ENCODE measurements around the gene HHATL.

Gene HHATL

GRCh38 chr3:42688487-42689420, 13.8 kb downstream of the HHATL start:
- TF ChIP-seq ARNT (IDR thresholded peaks at IDR 0.05) (no peak), ZNF384 (IDR thresholded peaks at IDR 0.05) (no peak), HDGF (IDR thresholded peaks at IDR 0.05; ENCODE audit: borderline replicate concordance) (no peak), TARDBP (IDR thresholded peaks at IDR 0.05) (no peak)
- ChIA-PET POLR2A (no interaction called here), CTCF (no interaction called here)
- no peak for DNase-seq (ENCODE audit: extremely low spot score)

GRCh38 chr3:42688016-42688415, 14.6 kb downstream of the HHATL start:
- POLR2A ChIA-PET, result no interaction called here
- no peak for TF ChIP-seq ARNT (IDR thresholded peaks at IDR 0.05)
- no peak for TF ChIP-seq SUZ12 (IDR thresholded peaks at IDR 0.05)
- TF ChIP-seq FOXK2 (IDR thresholded peaks at IDR 0.05), result no peak
- TF ChIP-seq BHLHE40 (IDR thresholded peaks at IDR 0.05; ENCODE audit: borderline replicate concordance), result no peak
- no peak for TF ChIP-seq PKNOX1 (IDR thresholded peaks at IDR 0.05)
- TF ChIP-seq ZNF384 (IDR thresholded peaks at IDR 0.05), result no peak
- TF ChIP-seq TARDBP (IDR thresholded peaks at IDR 0.05), result no peak
- TF ChIP-seq SP1 (IDR thresholded peaks at IDR 0.05), result no peak
- TF ChIP-seq CTBP1 (IDR thresholded peaks at IDR 0.05; ENCODE audit: borderline replicate concordance), result no peak
- TF ChIP-seq NFRKB (IDR thresholded peaks at IDR 0.05), result no peak
- TF ChIP-seq L3MBTL2 (conservative IDR thresholded peaks at IDR 0.05), result no peak
- no peak for TF ChIP-seq FOXM1 (IDR thresholded peaks at IDR 0.05; ENCODE audit: borderline replicate concordance)
- no peak for TF ChIP-seq HDGF (IDR thresholded peaks at IDR 0.05; ENCODE audit: borderline replicate concordance)
- TF ChIP-seq ELF4 (IDR thresholded peaks at IDR 0.05), result no peak
- CTCF ChIA-PET, result no interaction called here
- DNase-seq (ENCODE audit: extremely low spot score), result no peak

GRCh38 chr3:42686832-42687650, 15.6 kb downstream of the HHATL start:
- CTCF ChIA-PET, result no interaction called here
- no peak for DNase-seq (ENCODE audit: extremely low spot score)
- POLR2A ChIA-PET, result no interaction called here
- TF ChIP-seq FOXK2 (IDR thresholded peaks at IDR 0.05) (no peak), CTBP1 (IDR thresholded peaks at IDR 0.05; ENCODE audit: borderline replicate concordance) (no peak)

- ChIA-PET POLR2A (no interaction called here), CTCF (no interaction called here)
- no peak for DNase-seq (ENCODE audit: extremely low spot score)
- no peak for TF ChIP-seq FOXM1 (IDR thresholded peaks at IDR 0.05; ENCODE audit: borderline replicate concordance)
- TF ChIP-seq FOXK2 (IDR thresholded peaks at IDR 0.05), result no peak
Measured at GRCh38 chr3:42685891-42686820, 16.4 kb downstream of the HHATL start.

GRCh38 chr3:42685363-42685881, 17.2 kb downstream of the HHATL start, which contains the start of gene KLHL40:
Gene KLHL40, plus strand, starts transcription at chr3:42685537. Its CDS starts 82 bp downstream, at chr3:42685619.
- CTCF ChIA-PET, result no interaction called here
- POLR2A ChIA-PET, result no interaction called here
- TF ChIP-seq NFRKB (IDR thresholded peaks at IDR 0.05), result no peak
- TF ChIP-seq FOXK2 (IDR thresholded peaks at IDR 0.05), result no peak
- TF ChIP-seq SUZ12 (IDR thresholded peaks at IDR 0.05), result no peak
- TF ChIP-seq SP1 (IDR thresholded peaks at IDR 0.05), result no peak
- TF ChIP-seq TARDBP (IDR thresholded peaks at IDR 0.05), result no peak
- TF ChIP-seq ELF4 (IDR thresholded peaks at IDR 0.05), result no peak
- no peak for TF ChIP-seq LEF1 (IDR thresholded peaks at IDR 0.05; ENCODE audit: borderline replicate concordance)
- TF ChIP-seq ZNF384 (IDR thresholded peaks at IDR 0.05), result no peak
- no peak for TF ChIP-seq BHLHE40 (IDR thresholded peaks at IDR 0.05; ENCODE audit: borderline replicate concordance)
- no peak for TF ChIP-seq PKNOX1 (IDR thresholded peaks at IDR 0.05)
- no peak for TF ChIP-seq FOXA1 (IDR thresholded peaks at IDR 0.05)
- no peak for TF ChIP-seq CTBP1 (IDR thresholded peaks at IDR 0.05; ENCODE audit: borderline replicate concordance)
- TF ChIP-seq HDGF (IDR thresholded peaks at IDR 0.05; ENCODE audit: borderline replicate concordance), result no peak
- TF ChIP-seq L3MBTL2 (conservative IDR thresholded peaks at IDR 0.05), result no peak
- no peak for TF ChIP-seq FOXM1 (IDR thresholded peaks at IDR 0.05; ENCODE audit: borderline replicate concordance)
- no peak for TF ChIP-seq ARNT (IDR thresholded peaks at IDR 0.05)
- DNase-seq (ENCODE audit: extremely low spot score), result no peak
